ENCODE measurements around the gene MGAT5B. TPM values are rescaled to one million over a fixed set of nuclear protein-coding genes. Genes with fewer than 3 reads are reported as not detected.

MGAT5B gene
- total and polyA plus RNA-seq, 2 experiments from 2014 or later, result 1.6 to 10.0 TPM

GRCh38 chr17:76926237-76926866 is 58.1 kb downstream of the MGAT5B start:
- no peaks in the 10 kb centered on the region for H3K36me3 ChIP-seq (ENCODE audit: insufficient read depth)
- no peak overlapping the region for H2AFZ ChIP-seq
- Mint-ChIP-seq H3K27me3 (ENCODE audit: insufficient read depth, low read depth, poor library complexity) (peaks cover 12% of the 10 kb centered on the region), H3K4me3 (no peak overlapping the region; the same call in 2 of the 3 replicates), H3K27ac (no peak overlapping the region), H3K9me3 (peaks cover 4% of the 10 kb centered on the region; the same call in 2 of the 3 replicates), H3K36me3 (ENCODE audit: low read depth) (no peaks in the 10 kb centered on the region), H3K4me1 (peaks cover 9% of the 10 kb centered on the region; the same call in 2 of the 3 replicates)
- no peak for TF ChIP-seq ZNF462 (CRISPR knock-in tag; IDR thresholded peaks at IDR 0.05)
- no peak for TF ChIP-seq EZH2phosphoT487 (IDR thresholded peaks at IDR 0.05; ENCODE audit: unreplicated experiment)
- no peak for TF ChIP-seq CTCF (conservative IDR thresholded peaks at IDR 0.05; ENCODE audit: low read depth in 2 of 2)
- DNase-seq (ENCODE audit: low spot score) (no peak), ATAC-seq (no peak)
- H4K20me1 ChIP-seq (replicated peaks; ENCODE audit: insufficient read depth), result no peaks in the 10 kb centered on the region; the same call in 1 of the 2 replicates
- no peak overlapping the region for H3K27ac ChIP-seq (ENCODE audit: low read depth)
- H3K4me2 ChIP-seq, result no peak overlapping the region
- H3K9me2 ChIP-seq (ENCODE audit: insufficient read depth), result no peaks in the 10 kb centered on the region
- no peaks in the 10 kb centered on the region for H3K79me2 ChIP-seq (replicated peaks; ENCODE audit: insufficient read depth)
- no peak overlapping the region for H3K4me3 ChIP-seq
- 0 out of 2 replicates have a peak, but pooled peaks cover 2% of the 10 kb centered on the region for H3F3A ChIP-seq (replicated peaks; ENCODE audit: low read depth)
- no peaks in the 10 kb centered on the region for H3K27me3 ChIP-seq (ENCODE audit: insufficient read depth)
- H3K4me1 ChIP-seq (ENCODE audit: insufficient read depth), result no peaks in the 10 kb centered on the region
